Activated CD8-positive, alpha-beta T cell treated with anti-CD3 and anti-CD28 coated beads for 36 hours (primary cell): Measurements from ENCODE around the gene TBCB. TPM values are rescaled to one million over a fixed set of nuclear protein-coding genes. Genes with fewer than 3 reads are reported as not detected.

Experiments
- ATAC-seq: fragments of 200-7000 bp; cut with Tn5 transposase; one replicate; pipeline ENCODE4 v1.10.0; 2021; ENCODE audit warnings: mild to moderate bottlenecking, moderate library complexity
- CTCF ChIA-PET: fragments of 350-600 bp; sonication (Branson Sonifier 250); formaldehyde crosslinking; loops from one replicate; lab custom pipeline; 2021; ENCODE audit warnings: antibody characterized with exemption; lab: Charles Lee
- POLR2A ChIA-PET: fragments of 350-600 bp; sonication (Branson Sonifier 250); formaldehyde crosslinking; loops from one replicate; lab custom pipeline; 2021; ENCODE audit warnings: antibody characterized with exemption; lab: Charles Lee
- DNase-seq: peaks from one replicate; pipeline ENCODE4 v3.0.0-alpha.2; 2020
- H3K27ac Mint-ChIP-seq: one replicate; pipeline ENCODE4 v1.8.0; 2021; ENCODE audit warnings: mild to moderate bottlenecking, mixed read lengths
- H3K27me3 Mint-ChIP-seq: one replicate; pipeline ENCODE4 v1.8.0; 2021; ENCODE audit warnings: mixed read lengths
- H3K36me3 Mint-ChIP-seq: one replicate; pipeline ENCODE4 v1.8.0; 2021; ENCODE audit warnings: low read depth, mixed read lengths
- H3K4me1 Mint-ChIP-seq: one replicate; pipeline ENCODE4 v1.8.0; 2021; ENCODE audit warnings: low read depth, mixed read lengths
- H3K4me3 Mint-ChIP-seq: one replicate; pipeline ENCODE4 v1.8.0; 2021; ENCODE audit warnings: mild to moderate bottlenecking, moderate library complexity, mixed read lengths
- H3K9me3 Mint-ChIP-seq: one replicate; pipeline ENCODE4 v1.8.0; 2021; ENCODE audit warnings: mixed read lengths
- intact Hi-C: fragments of 100-400 bp; cut with micrococcal nuclease; formaldehyde crosslinking; loops from one replicate; pipeline ENCODE4 v1.10.0; 2022
- total RNA-seq, 2 experiments: library from RNA; stranded (reverse); gene quantifications; one replicate each; pipeline ENCODE4 v1.2.3, GENCODE V29; 2021
- TF ChIP-seq, protein P1 (sequence below): fragments of 200-600 bp; IDR thresholded peaks from one replicate; pipeline ENCODE4 v1.8.0; 2022; ENCODE audit warnings: antibody characterized with exemption, mild to moderate bottlenecking

TBCB gene
- total RNA-seq, 2 experiments from 2014 or later, result 74.9 to 81.7 TPM

DNA sequence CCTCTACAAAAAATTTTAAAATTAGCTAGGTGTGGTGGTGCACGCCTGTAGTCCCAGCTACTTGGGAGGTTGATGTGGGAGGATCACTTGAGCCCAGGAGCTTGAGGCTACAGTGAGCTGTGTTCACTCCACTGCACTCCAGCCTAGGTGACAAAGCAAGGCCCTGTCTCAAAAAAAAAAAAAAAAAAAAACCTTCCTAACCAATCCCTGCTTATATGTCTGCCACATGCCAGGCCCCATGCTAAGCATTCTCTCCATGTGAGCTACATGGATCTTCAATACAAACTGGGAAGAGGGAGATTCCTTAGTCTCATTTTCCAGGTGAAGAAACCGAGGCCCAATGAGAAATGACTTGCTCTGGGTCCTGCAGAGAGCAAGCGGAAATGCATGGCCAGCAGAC lies 6.6 kb upstream of the TBCB start:
- no peaks in the 10 kb centered on the region for H3K27me3 Mint-ChIP-seq
- intact Hi-C loops, result no loop called here
- ATAC-seq (no peak), DNase-seq (no peak)
- ChIA-PET CTCF (interaction anchor here (0.7 kb wide), 1 partner anchor 57 kb away, joined by 3 read pairs; no protein-coding TSS in a partner anchor), POLR2A (no interaction called here)
- H3K36me3 Mint-ChIP-seq, result peaks cover 19% of the 10 kb centered on the region
- no peaks in the 10 kb centered on the region for H3K9me3 Mint-ChIP-seq
- H3K4me1 Mint-ChIP-seq, result peaks cover 9% of the 10 kb centered on the region
- H3K4me3 Mint-ChIP-seq, result no peak overlapping the region
- no peak overlapping the region for H3K27ac Mint-ChIP-seq
- TF ChIP-seq, protein P1, sequence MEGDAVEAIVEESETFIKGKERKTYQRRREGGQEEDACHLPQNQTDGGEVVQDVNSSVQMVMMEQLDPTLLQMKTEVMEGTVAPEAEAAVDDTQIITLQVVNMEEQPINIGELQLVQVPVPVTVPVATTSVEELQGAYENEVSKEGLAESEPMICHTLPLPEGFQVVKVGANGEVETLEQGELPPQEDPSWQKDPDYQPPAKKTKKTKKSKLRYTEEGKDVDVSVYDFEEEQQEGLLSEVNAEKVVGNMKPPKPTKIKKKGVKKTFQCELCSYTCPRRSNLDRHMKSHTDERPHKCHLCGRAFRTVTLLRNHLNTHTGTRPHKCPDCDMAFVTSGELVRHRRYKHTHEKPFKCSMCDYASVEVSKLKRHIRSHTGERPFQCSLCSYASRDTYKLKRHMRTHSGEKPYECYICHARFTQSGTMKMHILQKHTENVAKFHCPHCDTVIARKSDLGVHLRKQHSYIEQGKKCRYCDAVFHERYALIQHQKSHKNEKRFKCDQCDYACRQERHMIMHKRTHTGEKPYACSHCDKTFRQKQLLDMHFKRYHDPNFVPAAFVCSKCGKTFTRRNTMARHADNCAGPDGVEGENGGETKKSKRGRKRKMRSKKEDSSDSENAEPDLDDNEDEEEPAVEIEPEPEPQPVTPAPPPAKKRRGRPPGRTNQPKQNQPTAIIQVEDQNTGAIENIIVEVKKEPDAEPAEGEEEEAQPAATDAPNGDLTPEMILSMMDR, result no peak

DNA sequence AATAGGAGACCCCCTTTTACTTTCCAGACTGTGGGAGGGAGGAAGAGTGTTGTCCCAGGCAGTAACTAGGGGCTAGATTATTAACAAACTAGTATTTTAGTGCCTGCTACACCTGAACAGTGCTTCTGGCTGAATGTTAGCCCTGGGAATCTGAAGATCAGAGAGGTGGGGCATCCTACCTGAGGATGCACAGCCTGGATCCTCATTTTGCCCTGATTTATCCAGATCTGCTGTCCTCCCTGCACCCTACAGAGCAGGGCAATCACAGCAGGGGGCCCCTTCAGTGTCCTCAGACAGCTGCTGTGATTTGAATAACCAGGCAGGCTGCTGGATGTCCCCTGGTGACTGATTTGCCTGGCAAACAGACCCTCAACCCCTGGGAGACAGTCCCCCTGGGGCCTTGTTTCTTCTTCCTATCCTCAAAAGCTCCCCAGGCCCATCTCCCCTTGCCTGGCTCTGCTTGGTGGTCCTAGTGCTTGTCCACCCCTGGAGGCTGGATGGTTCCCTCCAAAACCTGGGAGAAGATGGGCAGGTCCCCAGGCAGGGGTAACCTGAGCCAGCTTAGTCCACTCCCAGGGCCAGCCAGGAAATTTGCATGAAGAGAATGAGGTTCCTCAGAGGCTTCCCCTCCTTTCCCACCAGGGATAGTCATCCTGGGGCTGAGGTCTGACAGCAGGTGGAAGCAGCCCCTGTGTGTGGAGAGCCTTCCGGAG lies 4.6 kb upstream of the TBCB start, which contains the start of gene OVOL3:
OVOL3 (plus strand) TSS at position 657 of the 713 bp plus-strand sequence. CDS start 60 bp downstream, outside the sequence.
- ChIA-PET POLR2A (interaction anchor here (1.8 kb wide), 1 partner anchor 10 kb away, joined by 4 read pairs; no protein-coding TSS in a partner anchor), CTCF (no interaction called here)
- ATAC-seq (no peak), DNase-seq (no peak)
- Mint-ChIP-seq H3K4me3 (no peak within 1 kb of the TSS), H3K4me1 (peaks cover 12% of the 10 kb centered on the region), H3K27me3 (no peaks in the 10 kb centered on the region), H3K36me3 (peaks cover 20% of the 10 kb centered on the region), H3K27ac (no peak within 1 kb of the TSS), H3K9me3 (no peaks in the 10 kb centered on the region)
- intact Hi-C loops, result no loop called here
- TF ChIP-seq, protein P1, result no peak

DNA sequence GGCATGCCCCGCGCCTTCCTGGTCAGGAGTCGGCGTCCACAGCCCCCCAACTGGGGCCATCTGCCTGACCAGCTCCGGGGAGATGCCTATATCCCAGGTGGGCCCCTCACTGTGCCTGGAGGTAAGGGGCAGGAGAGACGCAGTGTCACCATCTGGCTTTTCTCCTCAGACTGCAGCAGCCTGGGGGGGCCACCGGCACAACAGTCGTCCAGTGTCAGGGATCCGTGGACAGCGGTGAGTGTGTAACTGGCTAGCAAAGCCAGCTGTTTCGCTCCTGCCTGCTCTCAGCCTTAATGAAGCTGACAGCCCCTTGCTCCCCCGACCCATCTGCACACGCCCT lies 4.1 kb upstream of the TBCB start:
- ChIA-PET POLR2A (interaction anchor here (0.8 to 1.8 kb wide), 3 partner anchors 10 to 104 kb away, joined by 3 to 4 read pairs (median 4); partner anchors contain the start of genes ALKBH6 and ZNF146), CTCF (no interaction called here)
- DNase-seq, result no peak
- Mint-ChIP-seq H3K4me1 (peaks cover 14% of the 10 kb centered on the region), H3K27ac (no peak overlapping the region), H3K27me3 (no peaks in the 10 kb centered on the region), H3K36me3 (peaks cover 21% of the 10 kb centered on the region), H3K4me3 (no peak overlapping the region), H3K9me3 (no peaks in the 10 kb centered on the region)
- TF ChIP-seq, protein P1, result no peak
- intact Hi-C loops, result no loop called here
- no peak for ATAC-seq

DNA sequence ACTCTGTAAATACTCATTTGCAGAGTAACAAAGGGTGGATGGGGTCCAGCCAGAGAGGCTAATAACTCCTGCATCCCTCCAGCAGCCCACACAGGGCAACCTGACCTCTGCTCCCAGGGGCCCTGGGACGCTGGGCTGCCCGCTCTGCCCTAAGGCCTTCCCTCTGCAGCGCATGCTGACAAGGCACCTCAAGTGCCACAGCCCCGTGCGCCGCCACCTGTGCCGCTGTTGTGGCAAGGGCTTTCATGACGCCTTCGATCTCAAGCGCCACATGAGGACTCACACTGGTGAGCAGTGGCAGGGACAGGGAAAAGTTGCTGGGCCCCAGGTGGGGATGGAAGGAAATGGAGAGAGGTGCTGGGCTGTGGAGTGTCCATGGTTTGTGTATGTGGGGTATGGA lies 2.6 kb upstream of the TBCB start:
- Mint-ChIP-seq H3K27ac (no peak overlapping the region), H3K9me3 (no peaks in the 10 kb centered on the region), H3K4me3 (peak overlapping the region; percentile 92), H3K27me3 (no peaks in the 10 kb centered on the region), H3K36me3 (peaks cover 24% of the 10 kb centered on the region), H3K4me1 (peaks cover 22% of the 10 kb centered on the region)
- intact Hi-C loops, result no loop called here
- POLR2A ChIA-PET, result no interaction called here
- ATAC-seq, result no peak
- DNase-seq, result no peak
- CTCF ChIA-PET, result interaction anchor here (0.8 to 5.8 kb wide), 2 partner anchors 8 to 14 kb away, joined by 3 to 42 read pairs; no protein-coding TSS in a partner anchor
- TF ChIP-seq, protein P1, result no peak

DNA sequence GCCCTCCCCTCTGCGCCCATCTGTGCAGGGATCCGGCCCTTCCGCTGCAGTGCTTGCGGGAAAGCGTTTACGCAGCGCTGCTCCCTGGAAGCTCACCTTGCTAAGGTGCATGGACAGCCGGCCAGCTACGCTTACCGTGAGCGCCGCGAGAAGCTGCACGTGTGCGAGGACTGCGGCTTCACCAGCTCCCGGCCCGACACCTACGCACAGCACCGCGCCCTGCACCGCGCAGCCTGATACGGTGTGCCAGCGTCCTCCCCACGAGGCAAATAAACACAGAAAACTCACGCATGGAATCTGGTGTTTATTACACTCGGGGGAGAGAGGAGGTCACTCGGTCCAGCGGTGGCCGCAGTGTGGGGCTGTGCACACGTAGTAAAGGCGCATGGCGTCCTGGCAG lies 1.8 kb upstream of the TBCB start:
- ATAC-seq (no peak), DNase-seq (no peak)
- Mint-ChIP-seq H3K4me1 (peaks cover 25% of the 10 kb centered on the region), H3K27me3 (no peaks in the 10 kb centered on the region), H3K9me3 (no peaks in the 10 kb centered on the region), H3K36me3 (peaks cover 26% of the 10 kb centered on the region), H3K4me3 (peak overlapping the region; percentile 92), H3K27ac (peak overlapping the region; percentile 89)
- intact Hi-C loops, result no loop called here
- TF ChIP-seq, protein P1, result no peak
- ChIA-PET POLR2A (interaction anchor here (0.9 to 2.0 kb wide), 5 partner anchors 9 to 106 kb away, joined by 3 to 6 read pairs (median 3); no protein-coding TSS in a partner anchor), CTCF (interaction anchor here (0.8 to 5.8 kb wide), 2 partner anchors 9 to 14 kb away, joined by 3 to 42 read pairs; no protein-coding TSS in a partner anchor)
